SH-SY5Y (cell line): Measurements from ENCODE around the gene AMOTL2.

Experiments
- GATA2 ChIP-seq: IDR thresholded peaks from 2 replicates; pipeline ENCODE4 v1.6.1; 2011; ENCODE audit warnings: mild to moderate bottlenecking, low read depth, low read length
- GATA3 ChIP-seq: IDR thresholded peaks from 2 replicates; pipeline ENCODE4 v1.6.1; 2011; ENCODE audit warnings: low read depth, mild to moderate bottlenecking, low read length, moderate library complexity

DNA sequence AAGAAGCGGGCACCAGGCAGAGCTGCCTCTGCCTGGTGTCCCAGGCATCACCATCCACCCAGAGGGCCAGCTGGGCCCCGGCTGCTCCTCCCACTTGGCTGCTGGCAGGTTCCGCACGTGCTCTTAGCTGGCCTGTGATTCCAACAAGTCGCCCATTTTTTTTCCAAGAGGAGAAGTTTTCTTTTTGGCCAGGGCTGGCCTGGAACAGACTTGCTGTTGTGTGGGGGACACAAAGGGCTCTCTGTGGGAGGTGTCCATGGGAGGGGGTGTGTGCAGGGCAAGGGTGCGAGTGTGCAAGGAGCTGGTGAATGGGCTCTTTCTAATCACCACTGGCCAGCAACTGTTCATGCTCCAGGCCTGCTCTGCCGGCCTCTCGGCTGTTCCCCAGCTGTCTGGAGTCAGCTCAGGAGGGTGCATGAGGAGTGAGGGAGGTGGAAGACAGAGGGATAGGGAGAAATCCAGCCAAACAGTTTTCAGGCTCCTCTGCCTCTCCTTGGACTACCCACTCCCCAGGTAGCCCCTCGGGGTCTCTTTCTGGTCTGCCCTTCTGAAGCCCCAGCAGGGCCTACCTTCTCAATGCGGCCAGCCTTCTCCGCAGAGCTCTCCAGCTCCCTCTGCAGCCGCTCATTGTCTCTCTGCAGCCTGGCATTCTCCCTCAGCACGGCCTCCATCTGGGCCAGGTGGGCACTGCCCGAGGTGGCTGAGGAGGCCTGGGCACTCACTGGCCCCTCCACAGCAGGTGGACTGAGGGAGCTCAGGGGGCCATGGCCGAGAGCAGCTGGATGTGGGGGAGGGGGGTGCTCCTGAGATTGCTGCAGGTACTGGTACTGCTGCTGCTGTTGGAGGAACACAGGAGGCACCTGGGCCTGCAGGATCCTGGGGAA is 7.1 kb downstream of the AMOTL2 start:
- TF ChIP-seq GATA2 = no peak
- no peak for TF ChIP-seq GATA3
